Loucy (cell line): ENCODE data around the gene TGFBI.

ENCODE experiments used
- CTCF ChIP-seq: fragments of 200-600 bp; sonication (generic); conservative IDR thresholded peaks from 2 replicates; pipeline ENCODE4 v1.5.1; 2014; ENCODE audit warnings: mild to moderate bottlenecking, antibody characterized with exemption, low read length
- EZH2phosphoT487 ChIP-seq: fragments of 200-600 bp; IDR thresholded peaks from 2 replicates; pipeline ENCODE4 v1.6.1; 2018; ENCODE audit warnings: antibody characterized with exemption, mild to moderate bottlenecking, moderate library complexity, borderline replicate concordance

- no peak for TF ChIP-seq CTCF
- TF ChIP-seq EZH2phosphoT487: no peak
These were observed 17.5 kb downstream of the TGFBI start for GRCh38 chr5:136046246-136046645.
